ENCODE measurements around the gene SEMA6C. TPM values are rescaled to one million over a fixed set of nuclear protein-coding genes. Genes with fewer than 3 reads are reported as not detected.
"Not testable (repeated sequence)": the region's sequence is repeated elsewhere in the genome, so short reads cannot be mapped to it uniquely, and the experiment has no call there.

Gene SEMA6C
- total and polyA plus RNA-seq, 5 donors from 2014 or later: 0.63 to 7.2 (median 0.76) TPM

GRCh38 chr1:151188667-151189066, 42.2 kb upstream of the SEMA6C start:
- H3K27ac ChIP-seq (ENCODE audit: insufficient read depth, low read length, poor library complexity, severe bottlenecking); H3K9me3 ChIP-seq (ENCODE audit: control insufficient read depth in 2 of 2, low read length in 2 of 2); DNase-seq; H3K27me3 Mint-ChIP-seq; ATAC-seq (ENCODE audit: low read depth in 2 of 2); H3K9me3 Mint-ChIP-seq; H3K27me3 ChIP-seq (ENCODE audit: control insufficient read depth, insufficient read depth, low read length): not testable (repeated sequence)
- H3K4me3 ChIP-seq (ENCODE audit: low read depth, low read length): peak overlapping the region; percentile 51
- peaks cover 18% of the 10 kb centered on the region for H3K36me3 ChIP-seq (ENCODE audit: control insufficient read depth, insufficient read depth, low read length)
- peaks cover 5 to 43% (median 27%) of the 10 kb centered on the region in 4 donors for H3K4me1 Mint-ChIP-seq
- peaks cover 13% of the 10 kb centered on the region for H3K4me1 ChIP-seq (ENCODE audit: control insufficient read depth, insufficient read depth, low read length, poor library complexity, severe bottlenecking)
- peaks cover 19% of the 10 kb centered on the region for H3K36me3 Mint-ChIP-seq
- peak overlapping the region; percentile 95 to 100 (median 99) for H3K4me3 Mint-ChIP-seq
- H3K27ac Mint-ChIP-seq: peak overlapping the region; percentile 36 to 97 (median 52)

DNA sequence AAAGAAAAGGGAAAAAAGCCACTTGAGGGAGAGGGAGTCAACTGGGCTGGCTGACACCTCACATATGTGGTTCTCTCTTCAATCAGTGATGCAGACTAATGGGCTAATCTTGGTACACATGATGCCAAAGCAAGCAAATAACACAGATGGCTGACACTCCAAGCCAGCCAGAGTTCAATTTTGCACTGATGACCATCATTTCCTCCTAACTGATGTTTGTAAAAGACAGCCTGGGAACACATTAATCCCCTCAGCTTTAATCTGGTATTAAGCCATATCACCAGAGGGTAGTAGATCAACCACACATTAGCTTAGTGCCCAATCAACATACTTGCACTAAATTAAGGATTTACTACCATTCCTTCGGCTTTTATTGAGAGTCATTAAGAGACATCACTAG, 40.8 kb upstream of the SEMA6C start:
- Mint-ChIP-seq H3K4me3 (peak overlapping the region in 1 of 4 donors; percentile 11), H3K4me1 (peaks cover 5 to 43% (median 29%) of the 10 kb centered on the region in 4 donors), H3K27ac (no peak overlapping the region), H3K9me3 (no peaks in the 10 kb centered on the region), H3K36me3 (peaks cover 26% of the 10 kb centered on the region), H3K27me3 (peaks cover 4% of the 10 kb centered on the region)
- ATAC-seq (ENCODE audit: low read depth in 2 of 2) (no peak), DNase-seq (no peak)
- Histone ChIP-seq H3K36me3 (ENCODE audit: control insufficient read depth, insufficient read depth, low read length) (peaks cover 30% of the 10 kb centered on the region), H3K4me1 (ENCODE audit: control insufficient read depth, insufficient read depth, low read length, poor library complexity, severe bottlenecking) (peaks cover 13% of the 10 kb centered on the region), H3K9me3 (ENCODE audit: control insufficient read depth in 2 of 2, low read length in 2 of 2) (no peaks in the 10 kb centered on the region), H3K27ac (ENCODE audit: insufficient read depth, low read length, poor library complexity, severe bottlenecking) (no peak overlapping the region), H3K27me3 (ENCODE audit: control insufficient read depth, insufficient read depth, low read length) (no peaks in the 10 kb centered on the region), H3K4me3 (ENCODE audit: low read depth, low read length) (no peak overlapping the region)

DNA sequence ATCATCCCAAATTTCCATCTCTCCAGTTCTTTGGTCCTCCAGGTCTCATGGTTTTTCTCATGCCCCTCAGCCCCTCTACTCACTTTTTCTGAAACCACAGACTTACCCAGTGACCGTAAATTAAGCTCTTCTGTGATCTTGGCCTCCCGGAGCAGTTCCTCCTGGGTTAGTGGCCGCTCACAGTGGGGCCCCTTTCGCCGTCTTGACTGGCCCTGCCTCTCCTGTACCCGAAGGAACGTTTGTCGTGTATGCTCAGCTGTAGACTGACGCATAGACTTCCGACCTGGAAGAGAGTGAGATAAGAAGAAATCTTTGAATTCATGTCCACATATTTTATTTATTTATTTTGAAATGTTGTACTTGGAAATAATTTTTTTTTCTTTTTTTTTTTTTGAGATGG, 37.8 kb upstream of the SEMA6C start:
- H3K27ac Mint-ChIP-seq: peak overlapping the region; percentile 4 to 83 (median 49)
- no peaks in the 10 kb centered on the region for H3K27me3 Mint-ChIP-seq
- DNase-seq (no peak), ATAC-seq (ENCODE audit: low read depth in 2 of 2) (no peak)
- H3K27ac ChIP-seq (ENCODE audit: insufficient read depth, low read length, poor library complexity, severe bottlenecking): no peak overlapping the region
- no peaks in the 10 kb centered on the region for H3K27me3 ChIP-seq (ENCODE audit: control insufficient read depth, insufficient read depth, low read length)
- no peak overlapping the region for H3K4me3 ChIP-seq (ENCODE audit: low read depth, low read length)
- H3K4me3 Mint-ChIP-seq: peak overlapping the region in 1 of 4 donors; percentile 66
- peaks cover 35% of the 10 kb centered on the region for H3K36me3 Mint-ChIP-seq
- H3K4me1 ChIP-seq (ENCODE audit: control insufficient read depth, insufficient read depth, low read length, poor library complexity, severe bottlenecking): peaks cover 9% of the 10 kb centered on the region
- H3K4me1 Mint-ChIP-seq: peaks cover 5 to 26% (median 17%) of the 10 kb centered on the region in 4 donors
- no peaks in the 10 kb centered on the region for H3K9me3 ChIP-seq (ENCODE audit: control insufficient read depth in 2 of 2, low read length in 2 of 2)
- H3K9me3 Mint-ChIP-seq: no peaks in the 10 kb centered on the region
- peaks cover 48% of the 10 kb centered on the region for H3K36me3 ChIP-seq (ENCODE audit: control insufficient read depth, insufficient read depth, low read length)

GRCh38 chr1:151176514-151177045, 30.1 kb upstream of the SEMA6C start:
- H3K9me3 Mint-ChIP-seq: no peaks in the 10 kb centered on the region
- peak overlapping the region in 1 of 3 donors; percentile 18 for H3K27ac Mint-ChIP-seq
- DNase-seq: no peak
- no peaks in the 10 kb centered on the region for H3K27me3 ChIP-seq (ENCODE audit: control insufficient read depth, insufficient read depth, low read length)
- no peak overlapping the region for H3K4me3 ChIP-seq (ENCODE audit: low read depth, low read length)
- H3K27ac ChIP-seq (ENCODE audit: insufficient read depth, low read length, poor library complexity, severe bottlenecking): no peak overlapping the region
- H3K27me3 Mint-ChIP-seq: no peaks in the 10 kb centered on the region
- H3K36me3 ChIP-seq (ENCODE audit: control insufficient read depth, insufficient read depth, low read length): peaks cover 65% of the 10 kb centered on the region
- H3K4me1 ChIP-seq (ENCODE audit: control insufficient read depth, insufficient read depth, low read length, poor library complexity, severe bottlenecking): no peaks in the 10 kb centered on the region
- no peak overlapping the region for H3K4me3 Mint-ChIP-seq
- ATAC-seq (ENCODE audit: low read depth in 2 of 2): no peak
- no peaks in the 10 kb centered on the region for H3K9me3 ChIP-seq (ENCODE audit: control insufficient read depth in 2 of 2, low read length in 2 of 2)
- peaks cover 45% of the 10 kb centered on the region for H3K36me3 Mint-ChIP-seq
- peaks cover 0 to 11% (median 6%) of the 10 kb centered on the region in 4 donors for H3K4me1 Mint-ChIP-seq

DNA sequence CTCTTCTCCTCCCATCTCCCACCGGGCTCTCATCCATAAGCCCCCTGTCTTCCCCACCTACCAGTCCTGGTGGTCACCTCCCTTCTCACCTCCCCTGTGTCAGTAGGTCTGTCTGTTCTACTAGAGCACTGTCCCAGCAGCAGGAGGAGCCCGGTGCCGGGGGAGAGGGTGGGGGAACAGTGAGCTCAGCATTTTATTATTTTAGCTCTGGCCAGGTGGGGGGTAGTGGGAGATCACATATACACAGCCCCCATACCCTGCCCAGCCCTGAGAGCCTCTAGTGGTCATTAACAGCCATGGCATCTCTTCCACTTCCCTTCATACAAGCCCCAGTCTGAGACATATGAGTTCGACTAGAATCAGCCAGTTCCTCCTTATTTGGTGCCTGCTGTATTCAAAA, 29.4 kb upstream of the SEMA6C start, which contains the start of gene TMOD4:
TSS of gene TMOD4 (minus strand) at position 119 of the 400 bp plus-strand sequence. CDS start 1,106 bp downstream, outside the sequence.
- peak within 1 kb of the TSS in 1 of 4 donors; percentile 72 for H3K4me3 Mint-ChIP-seq
- peaks cover 0 to 11% (median 6%) of the 10 kb centered on the region in 4 donors for H3K4me1 Mint-ChIP-seq
- peak in 1 of 3 donors; percentile 41 for DNase-seq
- no peaks in the 10 kb centered on the region for H3K27me3 Mint-ChIP-seq
- no peaks in the 10 kb centered on the region for H3K4me1 ChIP-seq (ENCODE audit: control insufficient read depth, insufficient read depth, low read length, poor library complexity, severe bottlenecking)
- H3K36me3 Mint-ChIP-seq: peaks cover 39% of the 10 kb centered on the region
- H3K36me3 ChIP-seq (ENCODE audit: control insufficient read depth, insufficient read depth, low read length): peaks cover 65% of the 10 kb centered on the region
- peak within 1 kb of the TSS; percentile 18 to 42 (median 35) for H3K27ac Mint-ChIP-seq
- no peaks in the 10 kb centered on the region for H3K27me3 ChIP-seq (ENCODE audit: control insufficient read depth, insufficient read depth, low read length)
- ATAC-seq (ENCODE audit: low read depth in 2 of 2): peak in 1 of 2 donors; percentile 37
- no peaks in the 10 kb centered on the region for H3K9me3 ChIP-seq (ENCODE audit: control insufficient read depth in 2 of 2, low read length in 2 of 2)
- H3K27ac ChIP-seq (ENCODE audit: insufficient read depth, low read length, poor library complexity, severe bottlenecking): no peak within 1 kb of the TSS
- no peaks in the 10 kb centered on the region for H3K9me3 Mint-ChIP-seq
- no peak within 1 kb of the TSS for H3K4me3 ChIP-seq (ENCODE audit: low read depth, low read length)

DNA sequence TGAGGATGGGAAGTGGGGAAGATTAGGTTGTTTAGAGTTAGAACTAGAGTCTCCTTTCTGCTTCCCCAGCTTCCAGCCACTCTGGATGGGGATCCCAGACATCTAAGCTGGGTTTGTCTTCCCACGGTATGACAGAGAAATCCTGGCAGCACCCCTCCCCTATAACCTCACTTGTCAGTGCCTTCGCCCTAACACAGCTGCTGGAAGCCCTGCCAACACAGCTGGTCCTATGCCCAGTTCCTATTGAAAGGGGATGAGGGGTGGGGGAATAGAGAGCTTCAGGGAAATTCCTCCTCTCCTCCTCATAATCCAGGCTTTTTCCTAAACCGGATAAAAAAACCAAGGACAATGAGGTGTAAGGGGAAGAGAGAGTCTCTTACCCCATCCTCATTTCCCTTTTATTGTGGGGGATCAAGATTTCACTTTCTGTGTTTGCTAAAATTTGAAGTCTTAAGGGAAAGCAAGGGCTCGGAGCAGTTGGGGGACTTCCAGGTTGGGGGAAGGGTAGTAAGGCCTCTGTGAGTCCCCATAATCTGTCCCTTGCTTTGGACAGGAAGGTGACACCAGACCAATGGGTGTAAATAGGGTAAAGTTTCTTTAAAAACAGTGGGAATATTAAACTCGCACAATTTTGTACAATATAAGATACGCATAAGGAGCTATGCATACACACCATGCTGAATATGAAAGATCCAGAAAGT, 28.8 kb upstream of the SEMA6C start:
- Histone ChIP-seq H3K9me3 (ENCODE audit: control insufficient read depth in 2 of 2, low read length in 2 of 2) (no peaks in the 10 kb centered on the region), H3K4me3 (ENCODE audit: low read depth, low read length) (no peak overlapping the region), H3K27me3 (ENCODE audit: control insufficient read depth, insufficient read depth, low read length) (no peaks in the 10 kb centered on the region), H3K36me3 (ENCODE audit: control insufficient read depth, insufficient read depth, low read length) (peaks cover 66% of the 10 kb centered on the region), H3K4me1 (ENCODE audit: control insufficient read depth, insufficient read depth, low read length, poor library complexity, severe bottlenecking) (no peaks in the 10 kb centered on the region), H3K27ac (ENCODE audit: insufficient read depth, low read length, poor library complexity, severe bottlenecking) (no peak overlapping the region)
- Mint-ChIP-seq H3K9me3 (no peaks in the 10 kb centered on the region), H3K4me3 (no peak overlapping the region), H3K27ac (peak overlapping the region in 2 of 3 donors; percentile 35 to 42), H3K4me1 (peaks cover 0 to 11% (median 5%) of the 10 kb centered on the region in 4 donors), H3K27me3 (no peaks in the 10 kb centered on the region), H3K36me3 (peaks cover 36% of the 10 kb centered on the region)
- ATAC-seq (ENCODE audit: low read depth in 2 of 2) (no peak), DNase-seq (no peak)

- ATAC-seq (ENCODE audit: low read depth in 2 of 2): no peak
- H3K27me3 Mint-ChIP-seq: no peaks in the 10 kb centered on the region
- no peak overlapping the region for H3K27ac ChIP-seq (ENCODE audit: insufficient read depth, low read length, poor library complexity, severe bottlenecking)
- H3K4me3 Mint-ChIP-seq: peak overlapping the region in 2 of 4 donors; percentile 4 to 33
- no peaks in the 10 kb centered on the region for H3K9me3 Mint-ChIP-seq
- H3K27me3 ChIP-seq (ENCODE audit: control insufficient read depth, insufficient read depth, low read length): no peaks in the 10 kb centered on the region
- H3K36me3 Mint-ChIP-seq: peaks cover 27% of the 10 kb centered on the region
- peaks cover 11% of the 10 kb centered on the region for H3K4me1 ChIP-seq (ENCODE audit: control insufficient read depth, insufficient read depth, low read length, poor library complexity, severe bottlenecking)
- peak overlapping the region in 1 of 3 donors; percentile 43 for H3K27ac Mint-ChIP-seq
- DNase-seq: no peak
- H3K4me3 ChIP-seq (ENCODE audit: low read depth, low read length): no peak overlapping the region
- H3K36me3 ChIP-seq (ENCODE audit: control insufficient read depth, insufficient read depth, low read length): peaks cover 52% of the 10 kb centered on the region
- H3K4me1 Mint-ChIP-seq: peaks cover 0 to 27% (median 6%) of the 10 kb centered on the region in 4 donors
- no peaks in the 10 kb centered on the region for H3K9me3 ChIP-seq (ENCODE audit: control insufficient read depth in 2 of 2, low read length in 2 of 2)
Measured at GRCh38 chr1:151171190-151171589, 24.8 kb upstream of the SEMA6C start.

All from CD4-positive, CD25-positive, alpha-beta regulatory T cell (primary cell).